Fibroblast of the aortic adventitia (primary cell): ENCODE results near the gene ZNF106. TPM values are rescaled to one million over a fixed set of nuclear protein-coding genes. Genes with fewer than 3 reads are reported as not detected.

Experiments
- DNase-seq: peaks from one replicate; pipeline ENCODE4 v3.0.0-alpha.2; 2010; ENCODE audit warnings: low read depth
- H3K4me3 ChIP-seq: 2 replicates; pipeline ENCODE4 v1.5.1; 2011; ENCODE audit warnings: low read depth, mild to moderate bottlenecking, control low read depth, low read length, moderate library complexity
- CTCF ChIP-seq: IDR thresholded peaks from 2 replicates; pipeline ENCODE4 v1.5.1; 2011; ENCODE audit warnings: mild to moderate bottlenecking, low read length, control low read depth, inconsistent platforms; ENCODE audit not compliant: insufficient read depth
- total RNA-seq: library from RNA; depleted of rRNA; stranded (reverse); fragments of >200 nt; gene quantifications from 2 replicates; pipeline ENCODE4 v1.2.3, GENCODE V29; 2012; ENCODE audit warnings: low replicate concordance

Gene ZNF106
- total RNA-seq, 1 donor: 72.8 TPM

GRCh38 chr15:42498212-42499068 is 7.5 kb upstream of the ZNF106 start:
- DNase-seq: no peak
- H3K4me3 ChIP-seq: no peak overlapping the region
- no peak for TF ChIP-seq CTCF

GRCh38 chr15:42495361-42496212 is 4.6 kb upstream of the ZNF106 start, which contains the start of gene SNAP23:
Gene SNAP23, plus strand, starts transcription at chr15:42495634. Its CDS starts 16,213 bp downstream, at chr15:42511847.
- peak; percentile 97 for DNase-seq
- no peak for TF ChIP-seq CTCF
- peak within 1 kb of the TSS; percentile 91 for H3K4me3 ChIP-seq

- DNase-seq: peak; percentile 87
- TF ChIP-seq CTCF: no peak
- peak overlapping the region; percentile 91 for H3K4me3 ChIP-seq
These were observed 4.0 kb upstream of the ZNF106 start for GRCh38 chr15:42494998-42495360.

- no peak for DNase-seq
- no peak for TF ChIP-seq CTCF
These were observed 2.7 kb upstream of the ZNF106 start for GRCh38 chr15:42493679-42494078.

GRCh38 chr15:42491539-42492225 is 741 bp upstream of the ZNF106 start:
- DNase-seq: peak; percentile 77
- peak overlapping the region; percentile 98 for H3K4me3 ChIP-seq
- TF ChIP-seq CTCF: no peak

More at GRCh38 chr15:42493679-42494078, 2.7 kb upstream of the ZNF106 start:
- H3K4me3 ChIP-seq: no peak overlapping the region

- peak; percentile 29 for DNase-seq
- TF ChIP-seq CTCF: no peak
These were observed 660 bp downstream of the ZNF106 start for GRCh38 chr15:42490291-42490670.

More at GRCh38 chr15:42490291-42490670, 660 bp downstream of the ZNF106 start:
- H3K4me3 ChIP-seq: peak overlapping the region; percentile 98
